GM21360 (cell line): ENCODE results near the gene SYTL2.

ENCODE experiments used
- ATAC-seq: cut with Tn5 transposase; IDR thresholded peaks from one replicate; pipeline ENCODE4 v1.9.1; 2021; ENCODE audit warnings: mild to moderate bottlenecking, moderate library complexity; ENCODE audit not compliant: unreplicated experiment

Gene SYTL2

GRCh38 chr11:85740481-85741400, 70.2 kb downstream of the SYTL2 start:
- no peak for ATAC-seq

- no peak for ATAC-seq
Observed at GRCh38 chr11:85737738-85738137, 73.2 kb downstream of the SYTL2 start.

GRCh38 chr11:85735876-85736460, 75.0 kb downstream of the SYTL2 start:
- ATAC-seq = no peak

GRCh38 chr11:85732965-85733364, 78.0 kb downstream of the SYTL2 start:
- no peak for ATAC-seq

- no peak for ATAC-seq
Observed at GRCh38 chr11:85726381-85726780, 84.6 kb downstream of the SYTL2 start.

- ATAC-seq = no peak
Observed at GRCh38 chr11:85725510-85726258, 85.3 kb downstream of the SYTL2 start.

GRCh38 chr11:85724748-85725465, 86.0 kb downstream of the SYTL2 start:
- no peak for ATAC-seq

GRCh38 chr11:85723088-85723487, 87.9 kb downstream of the SYTL2 start:
- ATAC-seq = no peak

GRCh38 chr11:85721191-85721590, 89.8 kb downstream of the SYTL2 start:
- no peak for ATAC-seq

GRCh38 chr11:85718991-85719807, 91.7 kb downstream of the SYTL2 start:
- no peak for ATAC-seq

GRCh38 chr11:85718126-85718943, 92.6 kb downstream of the SYTL2 start:
- no peak for ATAC-seq

- no peak for ATAC-seq
Observed at GRCh38 chr11:85717429-85717828, 93.5 kb downstream of the SYTL2 start.

GRCh38 chr11:85712953-85713352, 98.0 kb downstream of the SYTL2 start:
- no peak for ATAC-seq

- no peak for ATAC-seq
Observed at GRCh38 chr11:85710917-85711316, 100.0 kb downstream of the SYTL2 start.

GRCh38 chr11:85709941-85710702, 100.8 kb downstream of the SYTL2 start:
- ATAC-seq = no peak

GRCh38 chr11:85705800-85706199, 105.1 kb downstream of the SYTL2 start:
- ATAC-seq = no peak

GRCh38 chr11:85704967-85705366, 106.0 kb downstream of the SYTL2 start:
- ATAC-seq = no peak

GRCh38 chr11:85699957-85700741, 110.8 kb downstream of the SYTL2 start:
- ATAC-seq = peak; percentile 68
